GM12873 (cell line): ENCODE results near the gene ECT2L.

Experiments used
- CTCF ChIP-seq: IDR thresholded peaks from 2 replicates; pipeline ENCODE4 v1.5.1; 2012; ENCODE audit warnings: low read depth, mild to moderate bottlenecking, moderate library complexity, low read length, control low read depth; ENCODE audit not compliant: insufficient read depth; ENCODE audit errors: missing control alignments

ECT2L gene

GRCh38 chr6:138844192-138844591 is 48.3 kb downstream of the ECT2L start:
- no peak for TF ChIP-seq CTCF

GRCh38 chr6:138847884-138848283 is 52.0 kb downstream of the ECT2L start:
- no peak for TF ChIP-seq CTCF

- no peak for TF ChIP-seq CTCF
Measured at GRCh38 chr6:138848461-138848860, 52.6 kb downstream of the ECT2L start.

- TF ChIP-seq CTCF: no peak
Measured at GRCh38 chr6:138849791-138850190, 53.9 kb downstream of the ECT2L start.

- TF ChIP-seq CTCF: no peak
Measured at GRCh38 chr6:138856654-138857053, 60.8 kb downstream of the ECT2L start.

- TF ChIP-seq CTCF: no peak
Measured at GRCh38 chr6:138857775-138858174, 61.9 kb downstream of the ECT2L start.

GRCh38 chr6:138862456-138862855 is 66.6 kb downstream of the ECT2L start:
- TF ChIP-seq CTCF: no peak
